SK-N-SH treated with all-trans-retinoic acid at 6 μM for 48 hours (cell line): Measurements from ENCODE around the gene CTTN.

ENCODE experiments used
- SNAI2 ChIP-seq: fragments of 250-450 bp; sonication (Bioruptor Pico); IDR thresholded peaks from 2 replicates; pipeline ENCODE4 v1.5.0; 2020; ENCODE audit warnings: mild to moderate bottlenecking, moderate library complexity
- ZNF565 ChIP-seq: fragments of 450-650 bp; formaldehyde crosslinking; conservative IDR thresholded peaks from 2 replicates; pipeline ENCODE4 v1.5.0; 2020; ENCODE audit warnings: low read depth, mild to moderate bottlenecking, moderate library complexity
- TF ChIP-seq, protein P1 (sequence below): fragments of 250-450 bp; sonication (Bioruptor Pico); IDR thresholded peaks from 2 replicates; pipeline ENCODE4 v1.8.0; 2020; ENCODE audit warnings: mild to moderate bottlenecking, moderate library complexity, borderline replicate concordance

DNA sequence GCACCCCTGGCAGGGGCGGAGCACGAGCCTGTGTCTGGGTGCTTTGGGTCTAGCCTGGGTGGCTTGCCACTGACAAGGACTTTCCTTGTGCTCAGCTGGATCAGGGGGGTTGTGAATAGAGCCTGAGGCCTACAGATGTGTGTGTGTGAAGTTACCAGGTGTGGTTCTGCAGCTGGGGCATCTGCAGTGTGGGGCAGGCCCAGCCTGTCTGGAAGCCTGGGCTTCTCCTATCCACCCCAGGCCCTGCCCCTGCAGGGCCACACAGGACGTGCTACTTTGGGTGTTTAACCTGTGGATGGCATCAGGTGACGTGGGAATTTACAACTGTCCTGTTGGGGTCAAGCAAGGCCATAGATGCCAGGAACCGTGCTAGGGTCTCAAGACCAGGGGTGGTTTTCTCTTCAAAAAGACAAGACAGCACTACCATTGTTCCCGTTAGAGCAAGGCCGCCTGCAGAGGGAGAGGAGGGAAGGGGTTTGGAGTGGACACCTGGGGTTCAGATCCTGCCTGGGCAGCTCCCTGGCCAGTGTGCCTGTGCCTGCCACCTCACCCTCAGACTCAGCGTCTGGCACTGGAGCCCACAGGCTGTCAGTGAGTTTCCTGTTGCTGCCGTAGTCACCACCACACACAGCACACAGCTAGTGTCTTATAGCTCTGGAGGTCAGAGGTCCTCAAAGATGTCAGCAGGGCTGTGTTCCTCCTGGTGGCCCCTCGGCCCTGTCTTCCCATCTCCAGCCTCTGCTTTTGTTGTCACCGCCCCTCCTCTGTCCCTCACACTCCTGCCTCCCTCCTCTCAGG is 31.6 kb downstream of the CTTN start:
- TF ChIP-seq ZNF565 (CRISPR knock-in tag) (no peak), SNAI2 (CRISPR knock-in tag) (no peak)
- TF ChIP-seq, protein P1, sequence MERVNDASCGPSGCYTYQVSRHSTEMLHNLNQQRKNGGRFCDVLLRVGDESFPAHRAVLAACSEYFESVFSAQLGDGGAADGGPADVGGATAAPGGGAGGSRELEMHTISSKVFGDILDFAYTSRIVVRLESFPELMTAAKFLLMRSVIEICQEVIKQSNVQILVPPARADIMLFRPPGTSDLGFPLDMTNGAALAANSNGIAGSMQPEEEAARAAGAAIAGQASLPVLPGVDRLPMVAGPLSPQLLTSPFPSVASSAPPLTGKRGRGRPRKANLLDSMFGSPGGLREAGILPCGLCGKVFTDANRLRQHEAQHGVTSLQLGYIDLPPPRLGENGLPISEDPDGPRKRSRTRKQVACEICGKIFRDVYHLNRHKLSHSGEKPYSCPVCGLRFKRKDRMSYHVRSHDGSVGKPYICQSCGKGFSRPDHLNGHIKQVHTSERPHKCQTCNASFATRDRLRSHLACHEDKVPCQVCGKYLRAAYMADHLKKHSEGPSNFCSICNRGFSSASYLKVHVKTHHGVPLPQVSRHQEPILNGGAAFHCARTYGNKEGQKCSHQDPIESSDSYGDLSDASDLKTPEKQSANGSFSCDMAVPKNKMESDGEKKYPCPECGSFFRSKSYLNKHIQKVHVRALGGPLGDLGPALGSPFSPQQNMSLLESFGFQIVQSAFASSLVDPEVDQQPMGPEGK, result no peak
